GM10266 (cell line): ENCODE results near the gene ALG6.

Source experiments
- DNase-seq: peaks from one replicate; pipeline ENCODE4 v3.0.0; 2012; ENCODE audit errors: extremely low spot score
- TF ChIP-seq, protein P1 (sequence below): IDR thresholded peaks from 2 replicates; pipeline ENCODE4 v1.5.1; 2012; ENCODE audit warnings: mild to moderate bottlenecking, low read depth; ENCODE audit not compliant: control insufficient read depth, insufficient read depth; ENCODE audit errors: missing control alignments

Gene ALG6

DNA sequence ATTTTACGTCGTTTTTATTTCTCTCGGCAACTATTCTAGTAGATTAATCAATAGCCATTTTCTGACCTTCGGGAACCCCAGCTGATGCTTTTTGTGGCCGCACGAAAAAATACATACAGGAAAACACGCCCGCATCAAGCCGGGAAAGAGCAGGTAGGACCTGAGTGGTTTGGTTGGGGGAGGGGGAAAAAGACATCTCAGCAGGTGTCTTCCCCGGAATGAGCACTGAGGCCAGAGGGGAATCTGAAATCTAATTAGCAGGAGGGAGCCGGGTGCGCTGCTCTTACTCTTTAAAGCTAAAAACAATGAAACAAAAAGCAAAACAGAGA lies 45.7 kb upstream of the ALG6 start:
- DNase-seq, result no peak
- TF ChIP-seq, protein P1, sequence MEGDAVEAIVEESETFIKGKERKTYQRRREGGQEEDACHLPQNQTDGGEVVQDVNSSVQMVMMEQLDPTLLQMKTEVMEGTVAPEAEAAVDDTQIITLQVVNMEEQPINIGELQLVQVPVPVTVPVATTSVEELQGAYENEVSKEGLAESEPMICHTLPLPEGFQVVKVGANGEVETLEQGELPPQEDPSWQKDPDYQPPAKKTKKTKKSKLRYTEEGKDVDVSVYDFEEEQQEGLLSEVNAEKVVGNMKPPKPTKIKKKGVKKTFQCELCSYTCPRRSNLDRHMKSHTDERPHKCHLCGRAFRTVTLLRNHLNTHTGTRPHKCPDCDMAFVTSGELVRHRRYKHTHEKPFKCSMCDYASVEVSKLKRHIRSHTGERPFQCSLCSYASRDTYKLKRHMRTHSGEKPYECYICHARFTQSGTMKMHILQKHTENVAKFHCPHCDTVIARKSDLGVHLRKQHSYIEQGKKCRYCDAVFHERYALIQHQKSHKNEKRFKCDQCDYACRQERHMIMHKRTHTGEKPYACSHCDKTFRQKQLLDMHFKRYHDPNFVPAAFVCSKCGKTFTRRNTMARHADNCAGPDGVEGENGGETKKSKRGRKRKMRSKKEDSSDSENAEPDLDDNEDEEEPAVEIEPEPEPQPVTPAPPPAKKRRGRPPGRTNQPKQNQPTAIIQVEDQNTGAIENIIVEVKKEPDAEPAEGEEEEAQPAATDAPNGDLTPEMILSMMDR, result no peak

DNA sequence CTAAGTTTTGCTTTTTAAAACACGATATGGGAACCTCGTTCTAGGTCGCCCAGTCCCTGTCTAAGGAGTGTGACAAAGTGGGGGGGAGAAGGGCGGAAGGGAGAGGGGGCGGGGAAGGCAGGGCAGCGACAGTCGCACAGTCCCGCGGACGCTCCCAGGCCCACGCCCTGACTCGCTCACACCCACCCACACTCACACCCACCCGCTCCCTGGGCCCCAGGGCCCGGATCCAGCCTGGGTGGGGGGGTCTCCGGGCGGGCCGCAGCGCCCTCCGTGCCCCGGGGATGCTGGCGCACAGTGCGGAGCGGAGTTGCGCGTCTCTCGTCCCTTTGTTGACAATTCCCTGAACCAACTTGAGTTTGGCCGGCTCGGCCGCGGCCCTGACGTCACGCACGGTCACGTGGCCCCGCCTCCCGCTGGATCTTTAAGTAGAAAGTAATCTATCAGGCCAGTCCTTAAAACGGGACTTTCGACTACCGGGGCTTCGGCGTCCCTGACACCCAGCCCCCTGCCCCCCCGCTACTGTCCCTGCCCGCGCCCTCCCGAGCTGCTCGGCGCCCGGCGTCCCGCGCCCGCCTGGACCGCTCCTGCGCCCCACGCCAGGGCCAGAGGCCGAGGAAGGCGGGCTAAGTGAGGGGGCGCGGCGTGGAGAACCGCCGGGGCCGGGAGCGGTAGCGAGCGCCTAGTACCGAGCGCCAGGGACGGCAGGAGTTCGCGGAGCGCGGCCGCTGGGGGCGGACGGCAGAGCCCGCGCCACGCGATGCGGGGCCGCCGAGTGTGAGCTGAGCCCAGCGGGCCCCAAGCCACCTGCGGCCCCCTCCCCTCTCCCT lies 45.1 kb upstream of the ALG6 start, which contains the start of gene FOXD3:
Gene FOXD3 (plus strand): TSS at position 454 of the 830 bp plus-strand sequence. CDS start 492 bp downstream, outside the sequence.
- peak; percentile 74 for DNase-seq
- TF ChIP-seq, protein P1, result no peak

DNA sequence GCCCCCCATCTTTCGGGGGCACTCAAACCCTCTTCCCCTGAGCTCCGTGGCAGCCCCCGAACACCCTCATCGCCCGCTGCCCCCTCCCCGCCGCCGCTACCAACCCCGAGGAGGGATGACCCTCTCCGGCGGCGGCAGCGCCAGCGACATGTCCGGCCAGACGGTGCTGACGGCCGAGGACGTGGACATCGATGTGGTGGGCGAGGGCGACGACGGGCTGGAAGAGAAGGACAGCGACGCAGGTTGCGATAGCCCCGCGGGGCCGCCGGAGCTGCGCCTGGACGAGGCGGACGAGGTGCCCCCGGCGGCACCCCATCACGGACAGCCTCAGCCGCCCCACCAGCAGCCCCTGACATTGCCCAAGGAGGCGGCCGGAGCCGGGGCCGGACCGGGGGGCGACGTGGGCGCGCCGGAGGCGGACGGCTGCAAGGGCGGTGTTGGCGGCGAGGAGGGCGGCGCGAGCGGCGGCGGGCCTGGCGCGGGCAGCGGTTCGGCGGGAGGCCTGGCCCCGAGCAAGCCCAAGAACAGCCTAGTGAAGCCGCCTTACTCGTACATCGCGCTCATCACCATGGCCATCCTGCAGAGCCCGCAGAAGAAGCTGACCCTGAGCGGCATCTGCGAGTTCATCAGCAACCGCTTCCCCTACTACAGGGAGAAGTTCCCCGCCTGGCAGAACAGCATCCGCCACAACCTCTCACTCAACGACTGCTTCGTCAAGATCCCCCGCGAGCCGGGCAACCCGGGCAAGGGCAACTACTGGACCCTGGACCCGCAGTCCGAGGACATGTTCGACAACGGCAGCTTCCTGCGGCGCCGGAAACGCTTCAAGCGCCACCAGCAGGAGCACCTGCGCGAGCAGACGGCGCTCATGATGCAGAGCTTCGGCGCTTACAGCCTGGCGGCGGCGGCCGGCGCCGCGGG lies 44.2 kb upstream of the ALG6 start:
- DNase-seq, result peak; percentile 68
- TF ChIP-seq, protein P1, result peak; percentile 27

DNA sequence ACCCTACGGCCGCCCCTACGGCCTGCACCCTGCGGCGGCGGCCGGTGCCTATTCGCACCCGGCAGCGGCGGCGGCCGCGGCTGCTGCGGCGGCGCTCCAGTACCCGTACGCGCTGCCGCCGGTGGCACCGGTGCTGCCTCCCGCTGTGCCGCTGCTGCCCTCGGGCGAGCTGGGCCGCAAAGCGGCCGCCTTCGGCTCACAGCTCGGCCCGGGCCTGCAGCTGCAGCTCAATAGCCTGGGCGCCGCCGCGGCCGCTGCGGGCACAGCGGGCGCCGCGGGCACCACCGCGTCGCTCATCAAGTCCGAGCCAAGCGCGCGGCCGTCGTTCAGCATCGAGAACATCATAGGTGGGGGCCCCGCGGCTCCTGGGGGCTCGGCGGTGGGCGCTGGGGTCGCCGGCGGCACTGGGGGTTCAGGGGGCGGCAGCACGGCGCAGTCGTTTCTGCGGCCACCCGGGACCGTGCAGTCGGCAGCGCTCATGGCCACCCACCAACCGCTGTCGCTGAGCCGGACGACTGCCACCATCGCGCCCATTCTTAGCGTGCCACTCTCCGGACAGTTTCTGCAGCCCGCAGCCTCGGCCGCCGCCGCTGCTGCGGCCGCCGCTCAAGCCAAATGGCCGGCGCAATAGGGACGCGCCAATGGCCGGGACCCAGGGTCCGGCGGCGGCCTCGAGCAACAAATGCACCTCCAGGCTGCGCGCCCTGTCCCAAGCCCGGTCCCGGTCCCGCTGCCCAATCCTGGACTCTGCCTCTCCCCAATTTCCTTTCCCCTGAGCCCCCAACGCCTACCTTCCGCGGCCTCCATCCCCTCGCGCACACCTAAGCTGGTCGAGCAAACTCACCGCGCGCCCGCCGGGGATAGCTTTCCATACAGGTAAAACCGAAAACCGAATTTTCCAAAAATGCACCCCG lies 43.3 kb upstream of the ALG6 start:
- TF ChIP-seq, protein P1, result no peak
- DNase-seq, result no peak

DNA sequence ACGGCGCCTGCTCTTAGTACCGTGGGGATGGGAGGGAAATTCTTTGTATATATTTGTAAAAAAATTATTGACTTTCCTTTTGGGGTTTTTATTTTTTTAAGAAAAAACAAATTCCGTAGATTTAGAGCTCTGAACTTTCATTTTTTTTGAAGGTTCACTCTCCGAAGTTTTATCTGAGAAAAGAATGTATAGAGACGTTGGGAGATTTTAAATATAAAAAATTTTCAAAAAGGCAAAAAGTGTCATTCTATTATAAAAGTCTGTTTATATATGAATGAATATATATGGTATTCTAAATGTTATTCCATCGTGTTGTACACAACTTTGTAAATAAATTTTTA lies 42.7 kb upstream of the ALG6 start:
- DNase-seq, result no peak
- TF ChIP-seq, protein P1, result no peak

DNA sequence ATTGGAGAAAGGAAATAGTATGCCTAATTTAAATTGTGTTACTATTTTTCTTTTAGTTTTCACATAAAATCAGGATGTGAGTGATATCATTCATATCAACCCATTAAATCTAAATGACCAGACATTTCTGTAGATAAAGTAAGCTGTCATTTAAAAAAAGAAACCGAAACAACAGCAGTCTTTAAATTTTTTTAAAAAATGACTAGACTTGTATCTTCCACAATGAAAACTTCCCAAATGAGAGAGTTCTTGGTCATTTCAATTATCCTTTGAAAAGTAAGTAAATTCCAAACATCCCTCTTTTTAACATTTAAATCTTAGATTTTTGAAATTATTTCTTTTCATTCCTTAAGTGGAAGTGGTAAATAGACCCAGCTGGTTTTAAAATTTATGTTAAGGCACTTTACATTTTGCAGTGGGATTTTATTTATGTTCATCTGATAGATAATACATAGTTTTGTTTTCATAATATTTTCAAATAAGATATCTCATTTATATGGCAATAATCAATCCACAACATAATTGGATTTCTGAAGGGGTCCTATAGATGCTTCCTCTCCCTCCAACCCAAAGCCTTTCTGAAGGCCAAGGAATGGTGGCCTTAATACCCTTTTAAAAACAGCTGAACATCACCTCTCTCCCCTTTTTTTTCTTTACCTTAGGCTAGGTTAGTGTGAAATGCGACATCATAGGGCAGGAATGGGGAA lies 42.0 kb upstream of the ALG6 start:
- TF ChIP-seq, protein P1, result no peak
- no peak for DNase-seq
